ENCODE results near the gene USP21. TPM values are rescaled to one million over a fixed set of nuclear protein-coding genes. Genes with fewer than 3 reads are reported as not detected.

Gene USP21
- total RNA-seq, 4 donors from 2014 or later = 13.3 to 25.3 (median 16.3) TPM

- peaks cover 31 to 61% (median 54%) of the 10 kb centered on the region in 4 donors for H3K4me1 ChIP-seq
- WGBS = 5% methylated on average over 11 of the region's 11 CpGs
- H3K36me3 ChIP-seq = peaks cover 5 to 24% (median 12%) of the 10 kb centered on the region in 4 donors
- no peak for DNase-seq (ENCODE audit: extremely low spot score)
- H3K4me3 ChIP-seq = peak overlapping the region; percentile 72 to 84 (median 81)
- H3K9me3 ChIP-seq = no peaks in the 10 kb centered on the region
- TF ChIP-seq POLR2A (IDR thresholded peaks at IDR 0.05; ENCODE audit: low read depth) (no peak), POLR2AphosphoS5 (IDR thresholded peaks at IDR 0.05) (no peak), EP300 (IDR thresholded peaks at IDR 0.05) (no peak)
- TF ChIP-seq, protein P1, sequence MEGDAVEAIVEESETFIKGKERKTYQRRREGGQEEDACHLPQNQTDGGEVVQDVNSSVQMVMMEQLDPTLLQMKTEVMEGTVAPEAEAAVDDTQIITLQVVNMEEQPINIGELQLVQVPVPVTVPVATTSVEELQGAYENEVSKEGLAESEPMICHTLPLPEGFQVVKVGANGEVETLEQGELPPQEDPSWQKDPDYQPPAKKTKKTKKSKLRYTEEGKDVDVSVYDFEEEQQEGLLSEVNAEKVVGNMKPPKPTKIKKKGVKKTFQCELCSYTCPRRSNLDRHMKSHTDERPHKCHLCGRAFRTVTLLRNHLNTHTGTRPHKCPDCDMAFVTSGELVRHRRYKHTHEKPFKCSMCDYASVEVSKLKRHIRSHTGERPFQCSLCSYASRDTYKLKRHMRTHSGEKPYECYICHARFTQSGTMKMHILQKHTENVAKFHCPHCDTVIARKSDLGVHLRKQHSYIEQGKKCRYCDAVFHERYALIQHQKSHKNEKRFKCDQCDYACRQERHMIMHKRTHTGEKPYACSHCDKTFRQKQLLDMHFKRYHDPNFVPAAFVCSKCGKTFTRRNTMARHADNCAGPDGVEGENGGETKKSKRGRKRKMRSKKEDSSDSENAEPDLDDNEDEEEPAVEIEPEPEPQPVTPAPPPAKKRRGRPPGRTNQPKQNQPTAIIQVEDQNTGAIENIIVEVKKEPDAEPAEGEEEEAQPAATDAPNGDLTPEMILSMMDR (IDR thresholded peaks at IDR 0.05) = no peak
- intact Hi-C loops (cut with DNase I) = loop anchor here (2.0 kb wide), 1 partner anchor 22 kb away; no protein-coding TSS in a partner anchor
- no peaks in the 10 kb centered on the region for H3K27me3 ChIP-seq
- H3K27ac ChIP-seq (replicated peaks in 1 of 4) = peak overlapping the region; percentile 93 to 96 (median 96)
Observed at GRCh38 chr1:161133220-161133740, 26.0 kb upstream of the USP21 start.

DNA sequence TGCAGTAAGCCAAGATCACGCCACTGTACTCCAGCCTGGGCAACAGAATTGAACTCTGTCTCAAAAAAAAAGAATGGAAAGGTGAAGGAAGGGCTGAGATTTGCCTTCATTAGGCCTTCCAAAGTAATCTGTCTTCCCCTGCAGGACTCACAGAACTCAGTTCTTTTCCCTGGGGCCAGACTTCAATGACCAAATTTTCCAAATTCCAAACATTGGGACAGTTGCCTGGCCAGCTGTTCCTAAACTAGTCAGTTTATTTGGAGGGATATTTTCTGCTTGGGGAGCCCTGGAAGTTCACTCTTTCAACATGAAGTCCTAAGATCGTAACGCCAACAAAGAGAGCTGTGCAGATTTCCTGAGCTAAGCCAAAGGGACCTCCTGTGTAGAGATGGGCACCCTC lies 21.4 kb upstream of the USP21 start:
- H3K4me3 ChIP-seq = no peak overlapping the region
- TF ChIP-seq, protein P1 (IDR thresholded peaks at IDR 0.05) = no peak
- TF ChIP-seq EP300 (IDR thresholded peaks at IDR 0.05) (no peak), POLR2AphosphoS5 (IDR thresholded peaks at IDR 0.05) (no peak), POLR2A (IDR thresholded peaks at IDR 0.05; ENCODE audit: low read depth) (no peak)
- no peaks in the 10 kb centered on the region for H3K36me3 ChIP-seq
- H3K4me1 ChIP-seq = peaks cover 12 to 28% (median 19%) of the 10 kb centered on the region in 4 donors
- no peak overlapping the region for H3K27ac ChIP-seq (replicated peaks in 1 of 4)
- no peaks in the 10 kb centered on the region for H3K9me3 ChIP-seq
- DNase-seq (ENCODE audit: extremely low spot score) = no peak
- H3K27me3 ChIP-seq = no peaks in the 10 kb centered on the region
- intact Hi-C loops (cut with DNase I) = no loop called here
- 66% methylated on average over 3 of the region's 3 CpGs for WGBS

DNA sequence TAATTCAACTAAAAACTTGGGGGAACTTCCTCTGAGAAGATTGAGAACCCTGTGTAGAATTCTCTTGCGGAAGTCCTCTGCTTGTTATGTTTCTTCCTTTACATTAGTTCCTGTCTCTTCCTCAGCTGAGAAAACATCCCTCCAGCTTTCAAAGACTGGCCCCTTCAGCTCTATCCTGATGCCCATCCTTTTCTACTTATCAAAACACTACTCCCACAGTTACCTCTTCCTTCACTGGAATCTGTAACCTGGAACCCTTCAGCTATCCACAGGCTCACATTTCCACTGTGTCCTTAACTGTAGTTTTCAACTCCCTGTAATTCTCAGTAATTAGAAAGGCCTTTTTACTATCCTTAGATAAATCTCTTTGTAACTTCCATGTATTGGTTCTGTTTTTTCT lies 20.9 kb upstream of the USP21 start:
- no peaks in the 10 kb centered on the region for H3K9me3 ChIP-seq
- TF ChIP-seq POLR2A (IDR thresholded peaks at IDR 0.05; ENCODE audit: low read depth) (no peak), POLR2AphosphoS5 (IDR thresholded peaks at IDR 0.05) (no peak), EP300 (IDR thresholded peaks at IDR 0.05) (no peak)
- TF ChIP-seq, protein P1 (IDR thresholded peaks at IDR 0.05) = no peak
- no peaks in the 10 kb centered on the region for H3K36me3 ChIP-seq
- no peaks in the 10 kb centered on the region for H3K27me3 ChIP-seq
- WGBS = 72% methylated on average over 1 of the region's 1 CpG
- peaks cover 12 to 27% (median 17%) of the 10 kb centered on the region in 4 donors for H3K4me1 ChIP-seq
- no peak overlapping the region for H3K27ac ChIP-seq (replicated peaks in 1 of 4)
- no peak for DNase-seq (ENCODE audit: extremely low spot score)
- intact Hi-C loops (cut with DNase I) = no loop called here
- H3K4me3 ChIP-seq = no peak overlapping the region

- Histone ChIP-seq H3K4me3 (no peak overlapping the region), H3K9me3 (no peaks in the 10 kb centered on the region), H3K27ac (replicated peaks in 1 of 4) (no peak overlapping the region), H3K27me3 (no peaks in the 10 kb centered on the region), H3K36me3 (no peaks in the 10 kb centered on the region), H3K4me1 (peaks cover 0 to 13% (median 4%) of the 10 kb centered on the region in 4 donors)
- TF ChIP-seq POLR2A (IDR thresholded peaks at IDR 0.05; ENCODE audit: low read depth) (no peak), POLR2AphosphoS5 (IDR thresholded peaks at IDR 0.05) (no peak), EP300 (IDR thresholded peaks at IDR 0.05) (no peak)
- TF ChIP-seq, protein P1 (IDR thresholded peaks at IDR 0.05) = peak; percentile 24 to 47 (median 41)
- intact Hi-C loops (cut with DNase I) = no loop called here
- DNase-seq (ENCODE audit: extremely low spot score) = no peak
- WGBS = 33% methylated on average over 1 of the region's 1 CpG
Observed at GRCh38 chr1:161139766-161140165, 19.5 kb upstream of the USP21 start.

Measured in esophagus muscularis mucosa (tissue), 4 donors.